Tibial nerve (tissue), 4 donors: Measurements from ENCODE around the gene WDR81.

ENCODE experiments used
- CTCF ChIP-seq, 5 experiments: fragments of 200-600 bp in 3 of 5; fragments of 450-650 bp in 2 of 5; sonication (generic) in 3 of 5; IDR thresholded peaks; one replicate each; pipeline ENCODE4 v1.5.1; 2016 to 2019; ENCODE audit warnings: antibody characterized with exemption in 5 of 5, mild to moderate bottlenecking in 3 of 5, moderate library complexity in 2 of 5
- EP300 ChIP-seq, 2 donors: sonication (generic); formaldehyde crosslinking; IDR thresholded peaks; one replicate each; pipeline ENCODE4 v1.6.1; 2017; ENCODE audit warnings: antibody characterized with exemption in 2 of 2, mild to moderate bottlenecking in 1 of 2
- POLR2A ChIP-seq, 2 donors: fragments of 450-650 bp; IDR thresholded peaks; one replicate each; pipeline ENCODE4 v1.6.1; 2017; ENCODE audit warnings: antibody characterized with exemption in 2 of 2, mild to moderate bottlenecking in 2 of 2, moderate library complexity in 2 of 2

GRCh38 chr17:1712271-1712670 lies 12.2 kb upstream of the WDR81 start:
- TF ChIP-seq CTCF (IDR thresholded peaks at IDR 0.05) (no peak), POLR2A (IDR thresholded peaks at IDR 0.05) (no peak), EP300 (IDR thresholded peaks at IDR 0.05) (no peak)
